Vagina (tissue), 2 donors: ENCODE results near the gene HIVEP2. TPM values are rescaled to one million over a fixed set of nuclear protein-coding genes. Genes with fewer than 3 reads are reported as not detected.

Experiments
- DNase-seq, 2 donors: peaks; one replicate each; pipeline ENCODE4 v3.0.0-alpha.2; 2017; ENCODE audit errors: extremely low spot score in 2 of 2
- H3K27ac ChIP-seq: fragments of 200-600 bp; sonication (generic); one replicate; pipeline ENCODE4 v1.5.1; 2019
- H3K27me3 ChIP-seq: fragments of 200-600 bp; sonication (generic); one replicate; pipeline ENCODE4 v1.5.1; 2019
- H3K36me3 ChIP-seq, 2 donors: fragments of 200-600 bp; sonication (generic); one replicate each; pipeline ENCODE4 v1.5.1; 2017 to 2019
- H3K4me1 ChIP-seq: fragments of 200-600 bp; sonication (generic); one replicate; pipeline ENCODE4 v1.5.1; 2019
- H3K4me3 ChIP-seq, 2 donors: fragments of 200-600 bp; sonication (generic); 1 replicate in 1 of 2; 2 replicates in 1 of 2; pipeline ENCODE4 v1.5.1; 2016 to 2019
- H3K9me3 ChIP-seq: fragments of 200-600 bp; sonication (generic); one replicate; pipeline ENCODE4 v1.5.1; 2019
- POLR2A ChIP-seq, 2 donors: fragments of 450-650 bp; IDR thresholded peaks; one replicate each; pipeline ENCODE4 v1.6.1; 2017; ENCODE audit warnings: antibody characterized with exemption in 2 of 2, mild to moderate bottlenecking in 2 of 2, moderate library complexity in 2 of 2
- POLR2AphosphoS5 ChIP-seq, 2 donors: sonication (generic); formaldehyde crosslinking; IDR thresholded peaks; one replicate each; pipeline ENCODE4 v1.9.0; 2017; ENCODE audit warnings: antibody characterized with exemption in 2 of 2, mild to moderate bottlenecking in 2 of 2, low read depth in 1 of 2; ENCODE audit not compliant: insufficient read depth in 1 of 2
- intact Hi-C: fragments of 100-400 bp; cut with DNase I; formaldehyde crosslinking; loops from one replicate; pipeline ENCODE4 v1.15.1; 2023
- total RNA-seq: library from RNA; depleted of rRNA; stranded (reverse); fragments of >200 nt; gene quantifications from one replicate; pipeline ENCODE4 v1.2.3, GENCODE V29; 2016
- TF ChIP-seq, protein P1 (sequence below), 3 experiments: fragments of 450-650 bp in 2 of 3; fragments of 200-600 bp in 1 of 3; sonication (generic) in 1 of 3; IDR thresholded peaks; one replicate each; pipeline ENCODE4 v1.5.1; 2017 to 2019; ENCODE audit warnings: antibody characterized with exemption in 3 of 3, mild to moderate bottlenecking in 2 of 3, moderate library complexity in 2 of 3

Gene HIVEP2
- total RNA-seq, 1 donor from 2014 or later = 24.6 TPM

GRCh38 chr6:142800240-142800639, 144.7 kb downstream of the HIVEP2 start:
- no peaks in the 10 kb centered on the region for H3K9me3 ChIP-seq
- TF ChIP-seq POLR2A (IDR thresholded peaks at IDR 0.05) (no peak), POLR2AphosphoS5 (IDR thresholded peaks at IDR 0.05; ENCODE audit: insufficient read depth in 1 of 2, low read depth in 1 of 2) (no peak)
- TF ChIP-seq, protein P1, sequence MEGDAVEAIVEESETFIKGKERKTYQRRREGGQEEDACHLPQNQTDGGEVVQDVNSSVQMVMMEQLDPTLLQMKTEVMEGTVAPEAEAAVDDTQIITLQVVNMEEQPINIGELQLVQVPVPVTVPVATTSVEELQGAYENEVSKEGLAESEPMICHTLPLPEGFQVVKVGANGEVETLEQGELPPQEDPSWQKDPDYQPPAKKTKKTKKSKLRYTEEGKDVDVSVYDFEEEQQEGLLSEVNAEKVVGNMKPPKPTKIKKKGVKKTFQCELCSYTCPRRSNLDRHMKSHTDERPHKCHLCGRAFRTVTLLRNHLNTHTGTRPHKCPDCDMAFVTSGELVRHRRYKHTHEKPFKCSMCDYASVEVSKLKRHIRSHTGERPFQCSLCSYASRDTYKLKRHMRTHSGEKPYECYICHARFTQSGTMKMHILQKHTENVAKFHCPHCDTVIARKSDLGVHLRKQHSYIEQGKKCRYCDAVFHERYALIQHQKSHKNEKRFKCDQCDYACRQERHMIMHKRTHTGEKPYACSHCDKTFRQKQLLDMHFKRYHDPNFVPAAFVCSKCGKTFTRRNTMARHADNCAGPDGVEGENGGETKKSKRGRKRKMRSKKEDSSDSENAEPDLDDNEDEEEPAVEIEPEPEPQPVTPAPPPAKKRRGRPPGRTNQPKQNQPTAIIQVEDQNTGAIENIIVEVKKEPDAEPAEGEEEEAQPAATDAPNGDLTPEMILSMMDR (IDR thresholded peaks at IDR 0.05) = no peak
- no peak overlapping the region for H3K4me3 ChIP-seq
- intact Hi-C loops = no loop called here
- no peak for DNase-seq
- no peaks in the 10 kb centered on the region for H3K27me3 ChIP-seq
- no peak overlapping the region for H3K27ac ChIP-seq
- H3K4me1 ChIP-seq = no peaks in the 10 kb centered on the region
- no peaks in the 10 kb centered on the region for H3K36me3 ChIP-seq

DNA sequence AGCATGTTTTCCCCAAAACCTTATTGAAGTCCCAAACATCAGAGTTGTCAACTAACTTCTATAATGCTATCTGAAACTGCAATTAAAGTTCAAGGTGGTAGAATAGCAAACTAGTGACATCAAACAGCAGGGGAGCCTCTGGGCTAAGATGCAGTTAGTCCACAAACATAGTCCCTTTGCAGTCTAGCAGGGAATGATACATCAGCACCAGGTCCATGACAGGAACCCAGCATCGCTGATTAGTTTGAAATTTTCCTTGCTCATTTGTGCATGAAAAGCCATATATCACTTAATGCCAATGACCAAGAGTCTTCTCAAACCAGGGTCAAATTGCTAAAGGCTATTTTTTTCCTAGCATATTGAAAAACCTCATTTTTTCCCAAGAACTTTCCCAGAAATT, 145.3 kb downstream of the HIVEP2 start:
- intact Hi-C loops = no loop called here
- no peaks in the 10 kb centered on the region for H3K4me1 ChIP-seq
- no peaks in the 10 kb centered on the region for H3K36me3 ChIP-seq
- H3K4me3 ChIP-seq = no peak overlapping the region
- no peak overlapping the region for H3K27ac ChIP-seq
- no peaks in the 10 kb centered on the region for H3K27me3 ChIP-seq
- H3K9me3 ChIP-seq = no peaks in the 10 kb centered on the region
- no peak for TF ChIP-seq POLR2A (IDR thresholded peaks at IDR 0.05)
- TF ChIP-seq, protein P1 (IDR thresholded peaks at IDR 0.05) = no peak
- TF ChIP-seq POLR2AphosphoS5 (IDR thresholded peaks at IDR 0.05; ENCODE audit: insufficient read depth in 1 of 2, low read depth in 1 of 2) = no peak
- no peak for DNase-seq

GRCh38 chr6:142797159-142797558, 147.8 kb downstream of the HIVEP2 start:
- Histone ChIP-seq H3K4me3 (no peak overlapping the region), H3K27ac (no peak overlapping the region), H3K36me3 (no peaks in the 10 kb centered on the region), H3K4me1 (no peaks in the 10 kb centered on the region), H3K9me3 (no peaks in the 10 kb centered on the region), H3K27me3 (no peaks in the 10 kb centered on the region)
- TF ChIP-seq POLR2A (IDR thresholded peaks at IDR 0.05) (no peak), POLR2AphosphoS5 (IDR thresholded peaks at IDR 0.05; ENCODE audit: insufficient read depth in 1 of 2, low read depth in 1 of 2) (no peak)
- TF ChIP-seq, protein P1 (IDR thresholded peaks at IDR 0.05) = no peak
- intact Hi-C loops = no loop called here
- DNase-seq = no peak

- Histone ChIP-seq H3K27me3 (no peaks in the 10 kb centered on the region), H3K27ac (no peak overlapping the region), H3K36me3 (no peaks in the 10 kb centered on the region), H3K4me3 (no peak overlapping the region), H3K4me1 (no peaks in the 10 kb centered on the region), H3K9me3 (no peaks in the 10 kb centered on the region)
- DNase-seq = no peak
- no peak for TF ChIP-seq POLR2A (IDR thresholded peaks at IDR 0.05)
- TF ChIP-seq, protein P1 (IDR thresholded peaks at IDR 0.05) = no peak
- TF ChIP-seq POLR2AphosphoS5 (IDR thresholded peaks at IDR 0.05; ENCODE audit: insufficient read depth in 1 of 2, low read depth in 1 of 2) = no peak
- intact Hi-C loops = no loop called here
These were observed 148.4 kb downstream of the HIVEP2 start for GRCh38 chr6:142796571-142796970.

DNA sequence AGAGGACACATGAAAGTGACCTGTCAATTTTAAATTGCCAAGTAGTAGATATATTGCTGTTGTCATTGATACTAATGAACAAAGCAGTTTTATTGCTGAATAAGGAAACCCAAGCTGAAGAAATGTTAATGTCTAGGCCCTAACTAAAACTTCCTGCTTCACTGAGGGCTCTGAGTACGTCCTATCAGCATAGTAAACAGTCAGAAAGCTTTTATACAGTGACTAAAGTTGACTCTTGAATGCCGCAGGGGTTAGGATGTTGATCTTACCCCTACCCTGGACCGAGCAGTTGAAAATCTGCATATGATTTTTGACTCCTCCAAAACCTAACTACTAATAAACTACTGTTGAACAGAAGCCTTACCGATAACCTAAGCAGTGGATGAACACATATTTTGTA, 149.0 kb downstream of the HIVEP2 start:
- H3K36me3 ChIP-seq = no peaks in the 10 kb centered on the region
- no peak overlapping the region for H3K27ac ChIP-seq
- intact Hi-C loops = no loop called here
- no peaks in the 10 kb centered on the region for H3K9me3 ChIP-seq
- H3K4me1 ChIP-seq = no peaks in the 10 kb centered on the region
- no peak for DNase-seq
- H3K4me3 ChIP-seq = no peak overlapping the region
- TF ChIP-seq POLR2A (IDR thresholded peaks at IDR 0.05) (no peak), POLR2AphosphoS5 (IDR thresholded peaks at IDR 0.05; ENCODE audit: insufficient read depth in 1 of 2, low read depth in 1 of 2) (no peak)
- TF ChIP-seq, protein P1 (IDR thresholded peaks at IDR 0.05) = no peak
- no peaks in the 10 kb centered on the region for H3K27me3 ChIP-seq
